GM21515 (cell line): ENCODE data around the gene YAE1.

Experiments used
- ATAC-seq: cut with Tn5 transposase; IDR thresholded peaks from one replicate; pipeline ENCODE4 v1.9.1; 2021; ENCODE audit not compliant: unreplicated experiment

The YAE1 gene

GRCh38 chr7:39554583-39555165, 11.5 kb upstream of the YAE1 start:
- no peak for ATAC-seq

GRCh38 chr7:39557222-39557621, 9.0 kb upstream of the YAE1 start:
- no peak for ATAC-seq

GRCh38 chr7:39557911-39558310, 8.3 kb upstream of the YAE1 start:
- ATAC-seq, result no peak

- no peak for ATAC-seq
These were observed 5.8 kb upstream of the YAE1 start for GRCh38 chr7:39560408-39560807.

GRCh38 chr7:39560997-39561396, 5.2 kb upstream of the YAE1 start:
- ATAC-seq, result no peak

GRCh38 chr7:39565538-39565937, 666 bp upstream of the YAE1 start:
- no peak for ATAC-seq

GRCh38 chr7:39567294-39567693, 1.1 kb downstream of the YAE1 start:
- no peak for ATAC-seq

GRCh38 chr7:39574673-39575349, 8.6 kb downstream of the YAE1 start:
- no peak for ATAC-seq

- ATAC-seq, result no peak
These were observed 11.1 kb downstream of the YAE1 start for GRCh38 chr7:39577229-39577874.

GRCh38 chr7:39580149-39580874, 14.1 kb downstream of the YAE1 start:
- ATAC-seq, result peak; percentile 89

- no peak for ATAC-seq
These were observed 16.3 kb downstream of the YAE1 start for GRCh38 chr7:39582536-39582935.

GRCh38 chr7:39583539-39583938, 17.3 kb downstream of the YAE1 start:
- ATAC-seq, result no peak

GRCh38 chr7:39587393-39587792, 21.2 kb downstream of the YAE1 start:
- ATAC-seq, result no peak

- no peak for ATAC-seq
These were observed 22.2 kb downstream of the YAE1 start for GRCh38 chr7:39588416-39588815.

- ATAC-seq, result peak; percentile 89
These were observed 23.3 kb downstream of the YAE1 start for GRCh38 chr7:39589323-39590111.

GRCh38 chr7:39592586-39592985, 26.4 kb downstream of the YAE1 start:
- no peak for ATAC-seq

GRCh38 chr7:39594988-39595620, 28.9 kb downstream of the YAE1 start:
- no peak for ATAC-seq

- ATAC-seq, result no peak
These were observed 36.1 kb downstream of the YAE1 start for GRCh38 chr7:39602351-39602750.

GRCh38 chr7:39603924-39604323, 37.7 kb downstream of the YAE1 start:
- no peak for ATAC-seq

- ATAC-seq, result no peak
These were observed 38.9 kb downstream of the YAE1 start for GRCh38 chr7:39605087-39605486.

GRCh38 chr7:39606352-39606751, 40.1 kb downstream of the YAE1 start:
- no peak for ATAC-seq
